Activated CD8-positive, alpha-beta memory T cell treated with anti-CD3 and anti-CD28 coated beads, Interleukin-2, amount 50 U/mL, for 1 hour (primary cell): ENCODE results near the gene CCDC13.

Experiments used
- DNase-seq: peaks from one replicate; pipeline ENCODE4 v3.0.0-alpha.2; 2020; ENCODE audit errors: extremely low read depth

Gene CCDC13

DNA sequence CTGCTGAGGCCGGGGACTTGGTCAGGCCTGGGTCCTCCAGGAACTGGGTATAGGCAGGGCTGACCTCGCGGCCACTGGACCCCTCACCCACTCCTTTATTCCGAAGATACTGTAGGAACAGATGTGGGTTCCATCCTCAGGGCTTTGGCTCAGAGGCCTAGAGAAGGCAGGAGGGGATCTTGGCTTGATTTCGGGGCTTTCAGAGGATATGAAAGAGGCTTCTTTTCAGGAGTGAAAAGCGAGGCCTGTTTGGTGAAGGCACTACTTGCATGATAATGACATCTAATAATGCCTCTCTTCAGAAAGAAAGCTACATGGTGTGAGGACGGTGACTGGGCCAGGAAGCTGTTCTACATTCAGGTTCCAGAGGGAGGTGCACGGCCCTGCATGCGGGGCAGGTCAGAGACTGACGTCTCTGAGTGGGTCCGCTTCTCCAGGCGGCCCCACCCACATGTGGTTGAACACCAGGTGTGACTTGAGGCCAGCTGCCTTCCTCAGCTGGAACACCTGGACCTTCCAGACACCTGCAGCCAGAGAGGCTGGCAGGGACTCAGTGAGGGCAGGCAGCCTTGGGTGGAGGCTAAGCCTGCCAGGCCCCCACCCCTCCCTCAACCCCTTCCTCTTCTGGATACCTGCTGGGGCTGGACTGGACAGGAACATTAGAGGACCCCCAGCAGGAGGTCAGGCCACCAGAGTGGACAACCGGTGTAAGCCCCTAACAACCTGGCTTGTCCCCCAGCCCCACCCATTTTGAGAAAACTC lies 39.4 kb downstream of the CCDC13 start:
- no peak for DNase-seq

DNA sequence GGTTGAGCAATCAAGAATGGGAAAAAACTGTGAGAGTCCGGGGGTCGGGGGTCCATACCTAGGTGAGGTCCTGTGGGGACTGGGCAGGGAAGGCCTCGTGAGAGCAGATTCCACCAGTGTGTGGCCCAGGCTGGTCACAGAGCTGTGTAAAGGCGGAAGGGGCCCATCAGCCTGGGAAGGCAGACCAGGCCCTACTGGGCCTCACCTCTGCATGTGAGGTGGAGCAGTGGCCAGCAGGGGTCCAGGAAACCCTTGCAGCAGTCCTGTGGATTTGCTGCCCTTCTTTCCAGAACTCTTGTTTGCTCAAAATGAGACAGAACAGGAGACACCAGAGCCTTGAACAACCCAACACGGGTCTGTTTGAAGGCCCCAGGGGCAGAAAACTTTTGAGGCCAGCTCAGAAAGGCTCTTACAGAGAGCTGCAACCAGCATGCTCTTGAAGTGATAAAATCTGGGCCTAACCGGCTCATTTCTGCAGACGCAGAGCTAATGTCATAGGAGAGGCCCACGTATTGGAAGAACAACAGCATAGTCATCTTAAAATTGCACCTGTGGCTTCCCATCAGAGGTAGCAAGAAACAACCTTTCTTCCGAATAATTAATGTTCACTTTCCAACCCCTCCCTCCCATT lies 40.1 kb downstream of the CCDC13 start:
- no peak for DNase-seq

DNA sequence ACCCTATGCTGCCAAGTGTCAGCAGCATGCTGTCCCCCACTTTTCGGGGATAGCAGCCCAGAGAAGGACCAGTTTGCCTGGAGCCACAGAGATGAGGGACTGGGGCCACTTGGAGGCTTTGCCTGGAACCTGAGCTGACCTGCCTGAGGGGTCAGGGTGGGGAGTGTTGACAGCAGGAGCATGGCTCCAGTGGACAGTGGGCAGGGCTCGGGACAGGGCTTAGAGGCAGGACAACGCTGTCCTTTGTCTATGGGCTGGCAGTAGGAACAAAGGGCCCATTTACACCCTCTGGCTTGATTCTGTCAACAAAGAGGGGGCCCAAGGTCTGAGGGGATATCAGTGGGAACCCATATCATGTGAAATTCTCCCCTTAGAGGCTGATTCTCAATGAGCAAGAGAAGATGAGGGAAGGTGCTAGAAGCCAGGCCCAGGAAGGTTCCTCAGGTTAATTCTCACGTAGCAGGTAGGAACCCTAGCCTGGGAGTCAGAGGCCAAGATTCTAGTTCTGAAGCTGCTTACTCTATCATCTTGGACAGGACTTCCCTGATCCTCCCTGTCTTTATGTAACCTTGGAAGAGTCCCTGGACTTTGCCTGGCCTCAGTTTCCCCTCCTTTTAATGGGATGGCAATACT lies 40.7 kb downstream of the CCDC13 start:
- DNase-seq: no peak

DNA sequence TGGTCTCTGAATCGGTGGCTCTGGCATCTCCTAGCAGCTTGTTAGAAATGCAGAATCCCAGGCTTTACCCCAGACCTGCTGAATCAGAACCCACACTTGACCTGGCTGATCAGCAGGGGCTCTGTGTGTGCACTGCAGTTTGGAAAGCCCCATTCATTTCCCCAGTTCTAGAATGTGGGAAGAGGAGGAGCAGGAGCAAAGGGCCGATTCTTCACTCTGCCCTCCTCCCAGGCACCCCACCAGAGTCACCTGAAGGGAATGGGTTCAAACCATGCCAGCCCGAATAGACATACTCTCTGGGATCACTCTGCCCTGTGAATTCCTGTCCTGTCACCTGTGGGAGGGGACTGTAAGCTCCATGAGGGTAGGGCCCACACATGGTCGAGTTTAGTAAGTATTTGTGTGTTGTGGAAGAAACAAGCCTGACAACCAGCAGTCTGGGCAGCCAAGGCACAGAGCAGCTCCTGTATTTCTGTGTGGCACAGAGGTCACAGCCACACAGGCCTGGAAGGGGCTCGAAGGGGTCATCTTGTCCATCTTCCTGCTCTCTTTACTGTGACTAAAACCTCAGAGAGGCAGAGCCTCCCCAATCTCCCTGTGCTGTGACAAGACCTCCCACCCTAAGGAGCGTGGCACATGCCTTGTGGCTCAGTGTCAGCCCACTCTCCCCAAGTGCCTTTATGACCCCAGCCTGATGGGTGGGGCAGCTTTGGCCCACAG lies 41.4 kb downstream of the CCDC13 start:
- DNase-seq: no peak

DNA sequence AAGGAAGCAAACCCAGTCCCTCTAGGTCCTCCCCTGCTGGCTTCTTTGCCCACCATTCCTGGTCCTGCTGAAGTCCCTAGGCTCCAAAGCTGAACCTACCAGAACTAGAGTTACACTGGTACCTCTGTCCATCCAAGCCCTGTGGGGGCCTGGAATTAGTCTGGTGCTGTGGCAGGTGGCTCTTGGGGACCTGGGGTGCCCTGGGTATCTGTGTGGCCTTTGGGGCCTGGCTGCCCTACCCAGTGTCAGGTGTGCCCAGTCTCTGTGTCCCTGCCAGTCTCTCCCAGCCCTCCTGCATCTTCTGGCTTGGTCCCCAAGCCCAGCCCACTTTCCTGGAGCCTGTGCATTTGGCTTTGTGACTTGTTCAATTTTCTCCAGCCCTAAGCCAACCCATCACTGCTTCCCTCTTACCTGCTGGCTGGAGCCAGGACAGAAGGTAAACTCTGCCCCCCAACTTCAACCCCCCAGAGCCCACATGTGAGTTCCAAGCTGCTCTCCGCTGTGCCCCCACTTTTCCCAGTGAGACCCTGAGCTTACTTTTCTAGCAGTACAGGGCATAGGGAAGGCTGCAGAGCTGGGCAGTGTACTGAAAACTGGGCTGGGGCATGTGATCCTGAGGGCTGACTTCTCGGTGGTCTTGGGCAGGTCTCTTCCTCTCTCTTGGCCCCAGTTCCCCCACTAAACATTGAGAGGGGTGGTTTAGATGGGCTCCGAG lies 42.2 kb downstream of the CCDC13 start:
- no peak for DNase-seq

DNA sequence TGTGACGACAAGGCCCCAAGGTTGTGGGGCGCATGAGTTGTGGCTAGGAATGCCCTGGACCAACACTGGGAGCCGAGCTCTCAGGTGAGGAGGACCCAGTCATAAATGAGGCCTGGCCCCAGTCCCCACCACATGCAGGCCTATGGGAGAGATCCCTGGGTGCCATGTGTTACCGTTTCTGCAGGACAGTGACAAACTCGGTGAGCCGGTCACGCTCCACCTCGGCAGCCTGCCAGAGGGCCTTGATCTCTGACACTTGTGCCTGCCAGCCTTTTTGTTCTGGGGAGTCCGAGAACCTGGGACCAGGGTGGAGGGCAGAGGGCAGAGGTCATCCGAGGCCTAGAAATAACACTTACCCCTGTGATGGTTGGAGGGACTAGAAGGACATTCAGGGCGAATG lies 42.8 kb downstream of the CCDC13 start:
- DNase-seq: no peak

DNA sequence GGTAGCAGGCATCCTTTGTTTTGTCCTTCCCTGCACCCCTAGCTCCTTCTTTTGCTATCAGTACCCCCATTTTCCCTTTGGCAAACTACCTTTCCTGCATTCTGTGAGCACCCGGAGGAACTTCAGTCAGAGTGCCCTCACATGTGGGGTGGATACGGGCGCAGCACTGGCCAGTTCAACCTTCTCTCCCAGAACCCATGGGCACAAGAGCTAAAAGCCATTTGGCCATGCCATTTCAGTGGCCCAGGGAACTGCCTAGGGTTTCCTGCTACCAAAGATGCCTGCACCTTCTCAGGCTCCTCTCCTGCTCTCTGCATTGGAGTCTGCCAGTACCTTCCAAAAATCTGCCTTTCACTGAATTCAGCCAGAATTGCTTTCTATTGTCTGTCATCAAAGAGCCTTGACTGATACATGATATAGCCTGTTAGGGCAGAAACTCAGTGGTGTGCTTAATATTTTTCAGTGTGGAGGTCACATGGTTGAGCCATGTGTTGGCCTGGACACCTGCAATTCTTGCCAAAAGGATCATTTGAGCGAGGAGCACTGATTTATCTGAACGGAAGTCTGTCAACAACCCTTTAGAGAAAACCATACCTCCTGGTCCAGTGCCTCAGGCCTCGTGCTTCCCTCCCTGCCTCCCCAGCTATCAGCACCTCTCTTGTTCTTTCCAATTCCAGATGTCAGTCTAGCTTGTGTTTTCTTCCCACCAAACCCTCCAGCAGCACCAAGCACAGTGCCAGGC lies 43.5 kb downstream of the CCDC13 start:
- DNase-seq: no peak

DNA sequence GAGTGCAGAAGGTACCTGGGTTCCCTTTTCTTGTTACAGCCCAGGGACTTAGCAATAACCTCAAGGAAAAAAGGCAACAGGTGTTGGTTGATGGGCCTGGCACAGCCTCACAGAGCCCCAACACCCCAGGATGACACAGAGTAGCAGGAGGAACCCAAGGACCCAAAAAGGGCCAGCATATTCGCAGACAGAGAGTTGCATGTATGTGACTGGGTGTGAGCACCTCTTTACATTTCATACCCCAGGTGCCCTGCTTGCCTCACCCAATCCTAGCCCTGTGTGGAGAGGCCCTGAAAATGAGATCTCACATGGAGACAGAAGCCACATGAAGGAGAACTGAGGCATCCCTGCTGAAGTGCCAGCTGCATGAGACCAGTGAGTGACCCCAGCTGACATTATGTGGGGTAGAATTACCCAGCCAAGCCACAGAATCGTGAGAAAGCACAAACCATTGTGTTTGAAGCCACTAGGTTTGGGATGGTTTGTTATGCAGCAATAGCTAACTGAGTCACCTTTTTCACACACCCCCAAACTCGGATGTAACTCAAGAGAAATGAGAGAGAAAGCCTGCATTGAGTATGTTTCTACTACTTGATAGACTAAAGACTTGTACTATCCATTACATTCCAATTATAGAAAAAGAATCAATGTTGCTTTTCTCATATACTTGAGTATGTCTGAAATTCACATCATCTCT lies 44.2 kb downstream of the CCDC13 start:
- DNase-seq: no peak

DNA sequence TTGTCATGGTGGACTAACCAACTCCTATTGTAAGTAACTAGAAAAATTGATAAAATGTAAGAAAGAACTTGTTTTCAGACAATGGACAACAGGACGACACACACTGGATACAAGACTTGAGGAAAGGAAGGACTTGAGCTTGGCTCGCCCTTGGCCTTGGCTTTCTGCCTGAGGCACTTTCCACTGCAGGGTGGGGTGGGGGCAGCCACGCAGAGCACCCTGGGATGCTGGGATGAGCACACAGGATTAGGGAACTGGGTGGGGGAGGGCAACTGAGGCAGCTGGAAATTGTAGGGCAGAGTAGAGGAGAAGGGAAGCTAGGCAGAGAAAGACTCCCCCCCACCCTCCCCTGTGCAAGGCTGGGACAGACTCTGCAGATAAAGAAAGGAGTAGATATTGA lies 45.0 kb downstream of the CCDC13 start:
- no peak for DNase-seq

DNA sequence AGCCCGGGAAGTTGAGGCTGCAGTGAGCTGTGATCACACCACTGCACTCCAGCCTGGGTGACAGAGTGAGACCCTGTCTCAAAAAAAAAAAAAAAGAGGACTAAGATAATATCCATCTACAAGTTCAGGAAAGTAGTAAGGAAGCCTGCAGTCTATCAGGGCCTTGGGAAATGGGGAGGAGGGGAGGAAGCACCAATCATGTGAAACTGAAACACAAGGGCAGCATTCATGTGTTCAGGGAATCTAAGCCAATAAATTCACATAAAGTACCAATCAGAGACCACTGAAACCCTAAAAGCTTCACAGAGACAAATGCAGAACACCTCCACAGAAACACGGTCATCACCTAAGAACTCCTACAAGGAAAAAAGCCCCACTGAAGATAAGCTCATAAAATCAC lies 47.6 kb downstream of the CCDC13 start:
- DNase-seq: no peak

DNA sequence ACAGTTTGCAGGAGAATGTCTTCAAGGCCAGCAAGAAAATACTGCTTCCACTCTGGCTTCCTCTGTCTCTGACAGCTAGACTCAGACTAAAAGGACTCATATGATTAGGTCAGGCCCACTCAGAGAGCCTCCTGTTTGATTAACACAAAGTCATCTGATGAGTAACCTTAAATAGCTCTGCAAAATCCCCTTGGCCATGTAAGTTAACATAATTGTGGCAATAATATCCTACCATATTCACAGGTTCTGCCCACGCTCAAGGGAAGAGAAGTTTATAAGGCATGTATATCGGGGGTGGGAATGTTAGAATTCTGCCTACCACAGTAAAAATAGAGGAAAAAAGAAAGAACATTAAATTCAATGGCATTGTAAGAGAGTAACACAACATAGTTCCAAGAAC lies 49.8 kb downstream of the CCDC13 start:
- DNase-seq: no peak
